GM12878 (cell line): Measurements from ENCODE around the gene ZNF283. TPM values are rescaled to one million over a fixed set of nuclear protein-coding genes. Genes with fewer than 3 reads are reported as not detected.

Experiments used
- CHD2 ChIP-seq: IDR thresholded peaks from 2 replicates; pipeline ENCODE4 v1.6.1; 2011; ENCODE audit warnings: low read depth, low read length, improper control_type of control experiment, borderline replicate concordance
- E4F1 ChIP-seq: fragments of 450-650 bp; IDR thresholded peaks from 2 replicates; pipeline ENCODE4 v1.6.1; 2018; ENCODE audit warnings: borderline replicate concordance, mild to moderate bottlenecking; ENCODE audit not compliant: partially characterized antibody
- IRF4 ChIP-seq: IDR thresholded peaks from 2 replicates; pipeline ENCODE4 v1.6.1; 2011; ENCODE audit warnings: low read depth, low read length
- NBN ChIP-seq: fragments of 450-650 bp; IDR thresholded peaks from 2 replicates; pipeline ENCODE4 v1.6.1; 2016
- NRF1 ChIP-seq: conservative IDR thresholded peaks from 2 replicates; pipeline ENCODE4 v1.6.1; 2011; ENCODE audit warnings: mild to moderate bottlenecking, low read depth, low read length, improper control_type of control experiment
- RAD51 ChIP-seq: fragments of 450-650 bp; IDR thresholded peaks from 2 replicates; pipeline ENCODE4 v1.6.1; 2016; ENCODE audit warnings: moderate library complexity, mild to moderate bottlenecking, inconsistent platforms
- RCOR1 ChIP-seq: conservative IDR thresholded peaks from 2 replicates; pipeline ENCODE4 v1.6.1; 2012; ENCODE audit warnings: low read depth, low read length, improper control_type of control experiment
- REST ChIP-seq: IDR thresholded peaks from 2 replicates; pipeline ENCODE4 v1.6.1; 2012; ENCODE audit warnings: mild to moderate bottlenecking, low read depth, low read length
- RUNX3 ChIP-seq: IDR thresholded peaks from 2 replicates; pipeline ENCODE4 v1.6.1; 2012; ENCODE audit warnings: low read length, inconsistent platforms
- SKIL ChIP-seq: fragments of 450-650 bp; IDR thresholded peaks from 2 replicates; pipeline ENCODE4 v1.6.1; 2017; ENCODE audit warnings: mild to moderate bottlenecking, low read depth, inconsistent platforms; ENCODE audit not compliant: poor library complexity, severe bottlenecking
- SMAD1 ChIP-seq: fragments of 450-650 bp; IDR thresholded peaks from 2 replicates; pipeline ENCODE4 v1.6.1; 2018; ENCODE audit warnings: mild to moderate bottlenecking, low read depth; ENCODE audit not compliant: partially characterized antibody
- TAF1 ChIP-seq: IDR thresholded peaks from 2 replicates; pipeline ENCODE4 v1.6.1; 2011; ENCODE audit warnings: mild to moderate bottlenecking, low read depth, low read length, borderline replicate concordance
- ZBTB33 ChIP-seq: fragments of 450-650 bp; IDR thresholded peaks from 2 replicates; pipeline ENCODE4 v1.6.1; 2017; ENCODE audit warnings: mild to moderate bottlenecking
- ZSCAN29 ChIP-seq: fragments of 450-650 bp; IDR thresholded peaks from 2 replicates; pipeline ENCODE4 v1.6.1; 2017; ENCODE audit warnings: mild to moderate bottlenecking, moderate library complexity
- polyA plus RNA-seq, 11 experiments: library from polyadenylated mRNA; depleted of rRNA in 4 of 11; unstranded in 6 of 11; stranded (reverse) in 5 of 11; fragments of >200 nt; fragmentation: Nextera tagmentation in 4 of 11; fragmentation: Illumina TruSeq in 1 of 11; extraction: Ambion mirVana in 4 of 11; extraction: Trizol in 1 of 11; gene quantifications; 1 replicate in 1 of 11; 2 replicates in 10 of 11; pipeline versions ENCODE4 v1.2.1 to v1.2.3, GENCODE V29; 2011 to 2016; ENCODE audit warnings: inconsistent platforms in 2 of 11, missing spikeins in 2 of 11, low read depth in 1 of 11
- total RNA-seq, 4 experiments: library from RNA; depleted of rRNA in 3 of 4; stranded (reverse); fragments of >200 nt in 3 of 4; fragmentation: Illumina TruSeq in 1 of 4; extraction: Trizol in 1 of 4; gene quantifications; 2 replicates each; pipeline versions ENCODE4 v1.2.1 to v1.2.3, GENCODE V29; 2013 to 2021

Gene ZNF283
- total and polyA plus RNA-seq, 10 of the 15 experiments (the other 5 are each of a cell fraction or from before 2014, with no cell fraction given), result 2.2 to 7.8 (median 3.7) TPM

- TF ChIP-seq ZBTB33 (no peak), REST (no peak), RCOR1 (no peak), TAF1 (no peak), CHD2 (no peak), RAD51 (no peak), E4F1 (no peak), IRF4 (no peak), ZSCAN29 (no peak), NRF1 (no peak), RUNX3 (no peak), SMAD1 (no peak), SKIL (no peak), NBN (no peak)
Measured at GRCh38 chr19:43797556-43797955, 29.6 kb upstream of the ZNF283 start (continued).
